ACC112 (cell line): ENCODE results near the gene SLC25A1.
A peak's percentile ranks its signal among the peaks of the same experiment; 100 is the strongest.

Experiments used
- H2AFZ ChIP-seq: fragments of 200-600 bp; sonication (generic); one replicate; pipeline ENCODE4 v1.6.0; 2017; ENCODE audit warnings: antibody characterized with exemption, low read length; ENCODE audit not compliant: unreplicated experiment
- H3K27ac ChIP-seq: fragments of 200-600 bp; sonication (generic); 2 replicates; pipeline ENCODE4 v1.5.1; 2014; ENCODE audit warnings: low read depth, mild to moderate bottlenecking, antibody characterized with exemption, low read length, moderate library complexity
- H3K27me3 ChIP-seq: fragments of 200-600 bp; sonication (generic); 2 replicates; pipeline ENCODE4 v1.6.1; 2014; ENCODE audit warnings: mild to moderate bottlenecking, antibody characterized with exemption, low read length, moderate library complexity, mixed read lengths; ENCODE audit not compliant: insufficient read depth
- H3K36me3 ChIP-seq: fragments of 200-600 bp; sonication (generic); 2 replicates; pipeline ENCODE4 v1.6.1; 2016; ENCODE audit warnings: mild to moderate bottlenecking, antibody characterized with exemption, low read length, moderate library complexity, mixed read lengths; ENCODE audit not compliant: insufficient read depth
- H3K4me1 ChIP-seq: fragments of 200-600 bp; sonication (generic); one replicate; pipeline ENCODE4 v1.6.1; 2016; ENCODE audit warnings: low read length, mixed read lengths; ENCODE audit not compliant: insufficient read depth, unreplicated experiment, control insufficient read depth
- H3K4me3 ChIP-seq: fragments of 200-600 bp; sonication (generic); 2 replicates; pipeline ENCODE4 v1.5.1; 2014; ENCODE audit warnings: mild to moderate bottlenecking, low read depth, low read length
- H3K79me2 ChIP-seq: fragments of 200-600 bp; sonication (generic); one replicate; pipeline ENCODE4 v1.6.0; 2016; ENCODE audit warnings: low read length; ENCODE audit not compliant: control insufficient read depth, unreplicated experiment, insufficient read depth

Gene SLC25A1

GRCh38 chr22:19180234-19180633 lies 1.7 kb upstream of the SLC25A1 start:
- Histone ChIP-seq H3K4me3 (no peak overlapping the region), H3K4me1 (peaks cover 6% of the 10 kb centered on the region), H3K79me2 (peaks cover 11% of the 10 kb centered on the region), H3K27me3 (no peaks in the 10 kb centered on the region), H3K36me3 (no peaks in the 10 kb centered on the region), H2AFZ (no peak overlapping the region), H3K27ac (no peak overlapping the region)

GRCh38 chr22:19179497-19180048 lies 1.0 kb upstream of the SLC25A1 start:
- H3K36me3 ChIP-seq = no peaks in the 10 kb centered on the region
- H3K4me1 ChIP-seq = peaks cover 13% of the 10 kb centered on the region
- peak overlapping the region; percentile 89 for H3K4me3 ChIP-seq
- peaks cover 13% of the 10 kb centered on the region for H3K79me2 ChIP-seq
- peak overlapping the region; percentile 60 for H2AFZ ChIP-seq
- H3K27ac ChIP-seq = no peak overlapping the region
- H3K27me3 ChIP-seq = no peaks in the 10 kb centered on the region

GRCh38 chr22:19178065-19178656 lies 375 bp downstream of the SLC25A1 start:
- Histone ChIP-seq H3K27ac (peak overlapping the region; percentile 43; the same call in 1 of the 2 replicates), H3K27me3 (no peaks in the 10 kb centered on the region), H2AFZ (peak overlapping the region; percentile 6), H3K4me1 (peaks cover 27% of the 10 kb centered on the region), H3K79me2 (peaks cover 22% of the 10 kb centered on the region), H3K36me3 (no peaks in the 10 kb centered on the region), H3K4me3 (peak overlapping the region; percentile 89)

GRCh38 chr22:19177164-19178064 lies 1.1 kb downstream of the SLC25A1 start:
- Histone ChIP-seq H3K79me2 (peaks cover 28% of the 10 kb centered on the region), H3K4me3 (peak overlapping the region; percentile 89), H2AFZ (no peak overlapping the region), H3K36me3 (no peaks in the 10 kb centered on the region), H3K27me3 (no peaks in the 10 kb centered on the region), H3K4me1 (peaks cover 29% of the 10 kb centered on the region), H3K27ac (no peak overlapping the region)

- Histone ChIP-seq H3K79me2 (peaks cover 35% of the 10 kb centered on the region), H2AFZ (no peak overlapping the region), H3K4me3 (peak overlapping the region; percentile 89), H3K27me3 (no peaks in the 10 kb centered on the region), H3K36me3 (no peaks in the 10 kb centered on the region), H3K4me1 (peaks cover 29% of the 10 kb centered on the region), H3K27ac (no peak overlapping the region)
These were observed 1.8 kb downstream of the SLC25A1 start for GRCh38 chr22:19176732-19177131.

- no peak overlapping the region for H3K27ac ChIP-seq
- no peaks in the 10 kb centered on the region for H3K36me3 ChIP-seq
- H2AFZ ChIP-seq = no peak overlapping the region
- no peaks in the 10 kb centered on the region for H3K27me3 ChIP-seq
- peaks cover 29% of the 10 kb centered on the region for H3K4me1 ChIP-seq
- H3K79me2 ChIP-seq = peaks cover 37% of the 10 kb centered on the region
- H3K4me3 ChIP-seq = no peak overlapping the region
These were observed 2.3 kb downstream of the SLC25A1 start for GRCh38 chr22:19176175-19176643.

- H3K27me3 ChIP-seq = no peaks in the 10 kb centered on the region
- H3K4me3 ChIP-seq = no peak overlapping the region
- H3K79me2 ChIP-seq = peaks cover 37% of the 10 kb centered on the region
- H3K27ac ChIP-seq = no peak overlapping the region
- no peak overlapping the region for H2AFZ ChIP-seq
- peaks cover 29% of the 10 kb centered on the region for H3K4me1 ChIP-seq
- no peaks in the 10 kb centered on the region for H3K36me3 ChIP-seq
These were observed 2.8 kb downstream of the SLC25A1 start for GRCh38 chr22:19175602-19176174.

GRCh38 chr22:19175026-19175601 lies 3.4 kb downstream of the SLC25A1 start:
- no peaks in the 10 kb centered on the region for H3K36me3 ChIP-seq
- H3K79me2 ChIP-seq = peaks cover 37% of the 10 kb centered on the region
- H3K27me3 ChIP-seq = no peaks in the 10 kb centered on the region
- H3K27ac ChIP-seq = peak overlapping the region; percentile 64
- peaks cover 29% of the 10 kb centered on the region for H3K4me1 ChIP-seq
- H2AFZ ChIP-seq = no peak overlapping the region
- H3K4me3 ChIP-seq = 0 out of 2 replicates have a peak overlapping the region, but pooled peaks have one; percentile 5

- peaks cover under 1% of the 10 kb centered on the region; the same call in 1 of the 2 replicates for H3K27me3 ChIP-seq
- 0 out of 2 replicates have a peak overlapping the region, but pooled peaks have one; percentile 6 for H3K4me3 ChIP-seq
- H3K79me2 ChIP-seq = peaks cover 37% of the 10 kb centered on the region
- H3K4me1 ChIP-seq = peaks cover 29% of the 10 kb centered on the region
- peak overlapping the region; percentile 64 for H3K27ac ChIP-seq
- no peaks in the 10 kb centered on the region for H3K36me3 ChIP-seq
- H2AFZ ChIP-seq = no peak overlapping the region
These were observed 4.2 kb downstream of the SLC25A1 start for GRCh38 chr22:19174106-19175025.
